Vagina (tissue), 2 donors: Measurements from ENCODE around the gene C6orf141. TPM values are rescaled to one million over a fixed set of nuclear protein-coding genes. Genes with fewer than 3 reads are reported as not detected.

Source experiments
- DNase-seq, 2 donors: peaks; one replicate each; pipeline ENCODE4 v3.0.0-alpha.2; 2017; ENCODE audit errors: extremely low spot score in 2 of 2
- H3K27ac ChIP-seq: fragments of 200-600 bp; sonication (generic); one replicate; pipeline ENCODE4 v1.5.1; 2019
- H3K27me3 ChIP-seq: fragments of 200-600 bp; sonication (generic); one replicate; pipeline ENCODE4 v1.5.1; 2019
- H3K36me3 ChIP-seq, 2 donors: fragments of 200-600 bp; sonication (generic); one replicate each; pipeline ENCODE4 v1.5.1; 2017 to 2019
- H3K4me1 ChIP-seq: fragments of 200-600 bp; sonication (generic); one replicate; pipeline ENCODE4 v1.5.1; 2019
- H3K4me3 ChIP-seq, 2 donors: fragments of 200-600 bp; sonication (generic); 1 replicate in 1 of 2; 2 replicates in 1 of 2; pipeline ENCODE4 v1.5.1; 2016 to 2019
- H3K9me3 ChIP-seq: fragments of 200-600 bp; sonication (generic); one replicate; pipeline ENCODE4 v1.5.1; 2019
- POLR2A ChIP-seq, 2 donors: fragments of 450-650 bp; IDR thresholded peaks; one replicate each; pipeline ENCODE4 v1.6.1; 2017; ENCODE audit warnings: antibody characterized with exemption in 2 of 2, mild to moderate bottlenecking in 2 of 2, moderate library complexity in 2 of 2
- POLR2AphosphoS5 ChIP-seq, 2 donors: sonication (generic); formaldehyde crosslinking; IDR thresholded peaks; one replicate each; pipeline ENCODE4 v1.9.0; 2017; ENCODE audit warnings: antibody characterized with exemption in 2 of 2, mild to moderate bottlenecking in 2 of 2, low read depth in 1 of 2; ENCODE audit not compliant: insufficient read depth in 1 of 2
- intact Hi-C: fragments of 100-400 bp; cut with DNase I; formaldehyde crosslinking; loops from one replicate; pipeline ENCODE4 v1.15.1; 2023
- total RNA-seq: library from RNA; depleted of rRNA; stranded (reverse); fragments of >200 nt; gene quantifications from one replicate; pipeline ENCODE4 v1.2.3, GENCODE V29; 2016
- TF ChIP-seq, protein P1 (sequence below), 3 experiments: fragments of 450-650 bp in 2 of 3; fragments of 200-600 bp in 1 of 3; sonication (generic) in 1 of 3; IDR thresholded peaks; one replicate each; pipeline ENCODE4 v1.5.1; 2017 to 2019; ENCODE audit warnings: antibody characterized with exemption in 3 of 3, mild to moderate bottlenecking in 2 of 3, moderate library complexity in 2 of 3

C6orf141 gene
- total RNA-seq, 1 donor from 2014 or later = 14.2 TPM

DNA sequence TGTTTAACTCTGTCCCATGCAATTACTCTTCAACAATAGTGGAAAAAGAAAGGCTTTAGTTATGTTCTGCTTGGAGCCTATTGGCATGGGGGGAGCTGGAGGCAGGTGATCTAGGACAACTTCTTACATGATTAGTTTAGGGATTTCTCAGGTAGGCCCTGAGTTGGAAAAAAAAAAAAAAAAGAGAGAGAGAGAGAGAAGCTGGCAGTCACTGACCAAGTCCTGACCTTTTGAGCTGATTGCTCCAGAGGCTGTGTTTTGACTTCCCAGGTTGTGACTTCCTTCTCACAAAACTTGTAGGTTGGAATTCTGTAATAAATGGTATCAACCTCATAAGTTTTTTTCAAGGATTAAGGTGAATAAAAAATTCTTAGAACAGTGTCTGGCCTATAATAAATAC, 7.8 kb downstream of the C6orf141 start:
- H3K4me1 ChIP-seq = peaks cover 5% of the 10 kb centered on the region
- TF ChIP-seq, protein P1, sequence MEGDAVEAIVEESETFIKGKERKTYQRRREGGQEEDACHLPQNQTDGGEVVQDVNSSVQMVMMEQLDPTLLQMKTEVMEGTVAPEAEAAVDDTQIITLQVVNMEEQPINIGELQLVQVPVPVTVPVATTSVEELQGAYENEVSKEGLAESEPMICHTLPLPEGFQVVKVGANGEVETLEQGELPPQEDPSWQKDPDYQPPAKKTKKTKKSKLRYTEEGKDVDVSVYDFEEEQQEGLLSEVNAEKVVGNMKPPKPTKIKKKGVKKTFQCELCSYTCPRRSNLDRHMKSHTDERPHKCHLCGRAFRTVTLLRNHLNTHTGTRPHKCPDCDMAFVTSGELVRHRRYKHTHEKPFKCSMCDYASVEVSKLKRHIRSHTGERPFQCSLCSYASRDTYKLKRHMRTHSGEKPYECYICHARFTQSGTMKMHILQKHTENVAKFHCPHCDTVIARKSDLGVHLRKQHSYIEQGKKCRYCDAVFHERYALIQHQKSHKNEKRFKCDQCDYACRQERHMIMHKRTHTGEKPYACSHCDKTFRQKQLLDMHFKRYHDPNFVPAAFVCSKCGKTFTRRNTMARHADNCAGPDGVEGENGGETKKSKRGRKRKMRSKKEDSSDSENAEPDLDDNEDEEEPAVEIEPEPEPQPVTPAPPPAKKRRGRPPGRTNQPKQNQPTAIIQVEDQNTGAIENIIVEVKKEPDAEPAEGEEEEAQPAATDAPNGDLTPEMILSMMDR (IDR thresholded peaks at IDR 0.05) = no peak
- TF ChIP-seq POLR2A (IDR thresholded peaks at IDR 0.05) (no peak), POLR2AphosphoS5 (IDR thresholded peaks at IDR 0.05; ENCODE audit: insufficient read depth in 1 of 2, low read depth in 1 of 2) (no peak)
- no peaks in the 10 kb centered on the region for H3K36me3 ChIP-seq
- H3K27me3 ChIP-seq = no peaks in the 10 kb centered on the region
- intact Hi-C loops = no loop called here
- DNase-seq = no peak
- H3K27ac ChIP-seq = no peak overlapping the region
- no peaks in the 10 kb centered on the region for H3K9me3 ChIP-seq
- H3K4me3 ChIP-seq = no peak overlapping the region

- H3K36me3 ChIP-seq = no peaks in the 10 kb centered on the region
- no peaks in the 10 kb centered on the region for H3K9me3 ChIP-seq
- no peaks in the 10 kb centered on the region for H3K4me1 ChIP-seq
- H3K4me3 ChIP-seq = no peak overlapping the region
- no peaks in the 10 kb centered on the region for H3K27me3 ChIP-seq
- TF ChIP-seq POLR2A (IDR thresholded peaks at IDR 0.05) (no peak), POLR2AphosphoS5 (IDR thresholded peaks at IDR 0.05; ENCODE audit: insufficient read depth in 1 of 2, low read depth in 1 of 2) (no peak)
- TF ChIP-seq, protein P1 (IDR thresholded peaks at IDR 0.05) = no peak
- intact Hi-C loops = no loop called here
- DNase-seq = no peak
- no peak overlapping the region for H3K27ac ChIP-seq
Measured at GRCh38 chr6:49563006-49563886, 12.8 kb downstream of the C6orf141 start.

- no peaks in the 10 kb centered on the region for H3K27me3 ChIP-seq
- no peaks in the 10 kb centered on the region for H3K36me3 ChIP-seq
- TF ChIP-seq, protein P1 (IDR thresholded peaks at IDR 0.05) = no peak
- no peak for TF ChIP-seq POLR2AphosphoS5 (IDR thresholded peaks at IDR 0.05; ENCODE audit: insufficient read depth in 1 of 2, low read depth in 1 of 2)
- TF ChIP-seq POLR2A (IDR thresholded peaks at IDR 0.05) = no peak
- DNase-seq = no peak
- H3K4me1 ChIP-seq = no peaks in the 10 kb centered on the region
- H3K9me3 ChIP-seq = no peaks in the 10 kb centered on the region
- no peak overlapping the region for H3K4me3 ChIP-seq
- intact Hi-C loops = no loop called here
- no peak overlapping the region for H3K27ac ChIP-seq
Measured at GRCh38 chr6:49564552-49564951, 14.1 kb downstream of the C6orf141 start.

- intact Hi-C loops = no loop called here
- Histone ChIP-seq H3K9me3 (no peaks in the 10 kb centered on the region), H3K27ac (no peak overlapping the region), H3K36me3 (no peaks in the 10 kb centered on the region), H3K4me1 (no peaks in the 10 kb centered on the region), H3K4me3 (no peak overlapping the region), H3K27me3 (no peaks in the 10 kb centered on the region)
- TF ChIP-seq POLR2AphosphoS5 (IDR thresholded peaks at IDR 0.05; ENCODE audit: insufficient read depth in 1 of 2, low read depth in 1 of 2) (no peak), POLR2A (IDR thresholded peaks at IDR 0.05) (no peak)
- TF ChIP-seq, protein P1 (IDR thresholded peaks at IDR 0.05) = no peak
- no peak for DNase-seq
Measured at GRCh38 chr6:49565261-49565660, 14.8 kb downstream of the C6orf141 start.

GRCh38 chr6:49565855-49566254, 15.4 kb downstream of the C6orf141 start:
- Histone ChIP-seq H3K4me3 (no peak overlapping the region), H3K27me3 (no peaks in the 10 kb centered on the region), H3K4me1 (no peaks in the 10 kb centered on the region), H3K36me3 (no peaks in the 10 kb centered on the region), H3K9me3 (no peaks in the 10 kb centered on the region), H3K27ac (no peak overlapping the region)
- intact Hi-C loops = no loop called here
- DNase-seq = no peak
- TF ChIP-seq, protein P1 (IDR thresholded peaks at IDR 0.05) = no peak
- no peak for TF ChIP-seq POLR2A (IDR thresholded peaks at IDR 0.05)
- no peak for TF ChIP-seq POLR2AphosphoS5 (IDR thresholded peaks at IDR 0.05; ENCODE audit: insufficient read depth in 1 of 2, low read depth in 1 of 2)
